CD4-positive, alpha-beta memory T cell (primary cell): ENCODE results near the gene WDFY1. TPM values are rescaled to one million over a fixed set of nuclear protein-coding genes. Genes with fewer than 3 reads are reported as not detected.

ENCODE experiments used
- CTCF ChIA-PET: fragments of 350-600 bp; sonication (Branson Sonifier 250); formaldehyde crosslinking; loops from one replicate; lab custom pipeline; 2021; ENCODE audit warnings: inconsistent platforms; ENCODE audit not compliant: partially characterized antibody; lab: Charles Lee
- POLR2A ChIA-PET: fragments of 350-600 bp; sonication (Branson Sonifier 250); formaldehyde crosslinking; loops from one replicate; lab custom pipeline; 2021; ENCODE audit not compliant: partially characterized antibody; lab: Charles Lee
- DNase-seq, 5 donors: peaks; one replicate each; pipeline versions ENCODE4 v3.0.0 to v3.0.0-alpha.2; 2020 to 2022; ENCODE audit warnings: mixed read lengths in 1 of 5
- H3K27ac ChIP-seq: one replicate; pipeline ENCODE4 v1.7.0; 2013; ENCODE audit warnings: low read depth, low read length
- H3K27me3 ChIP-seq: 2 replicates; pipeline ENCODE4 v1.7.0; 2013; ENCODE audit warnings: mild to moderate bottlenecking, low read length, moderate library complexity; ENCODE audit not compliant: insufficient read depth
- H3K36me3 ChIP-seq: 2 replicates; pipeline ENCODE4 v1.7.0; 2013; ENCODE audit warnings: mild to moderate bottlenecking, low read length, moderate library complexity; ENCODE audit not compliant: insufficient read depth
- H3K4me1 ChIP-seq: 2 replicates; pipeline ENCODE4 v1.7.0; 2013; ENCODE audit warnings: mild to moderate bottlenecking, low read length, moderate library complexity; ENCODE audit not compliant: insufficient read depth
- H3K4me3 ChIP-seq, 2 donors: one replicate each; pipeline ENCODE4 v1.7.0; 2013; ENCODE audit warnings: low read length in 2 of 2, mild to moderate bottlenecking in 1 of 2
- H3K9me3 ChIP-seq, 2 donors: one replicate each; pipeline ENCODE4 v1.7.0; 2013; ENCODE audit warnings: low read length in 2 of 2, control low read depth in 1 of 2; ENCODE audit not compliant: control insufficient read depth in 1 of 2
- H3K27ac Mint-ChIP-seq, 7 donors: one replicate each; pipeline ENCODE4 v1.8.0; 2020 to 2021; ENCODE audit warnings: mixed read lengths in 7 of 7, mild to moderate bottlenecking in 6 of 7, inconsistent platforms in 3 of 7, moderate library complexity in 3 of 7
- H3K27me3 Mint-ChIP-seq, 2 donors: one replicate each; pipeline ENCODE4 v1.8.0; 2020 to 2021; ENCODE audit warnings: mixed read lengths in 2 of 2
- H3K36me3 Mint-ChIP-seq, 2 donors: one replicate each; pipeline ENCODE4 v1.8.0; 2020 to 2021; ENCODE audit warnings: mixed read lengths in 2 of 2, inconsistent platforms in 1 of 2, mild to moderate bottlenecking in 1 of 2
- H3K4me1 Mint-ChIP-seq, 4 donors: one replicate each; pipeline ENCODE4 v1.8.0; 2020 to 2021; ENCODE audit warnings: mixed read lengths in 4 of 4, mild to moderate bottlenecking in 1 of 4
- H3K4me3 Mint-ChIP-seq, 8 donors: one replicate each; pipeline ENCODE4 v1.8.0; 2020 to 2021; ENCODE audit warnings: mixed read lengths in 8 of 8, mild to moderate bottlenecking in 7 of 8, moderate library complexity in 6 of 8, inconsistent platforms in 3 of 8
- H3K9me3 Mint-ChIP-seq, 8 donors: one replicate each; pipeline ENCODE4 v1.8.0; 2020 to 2021; ENCODE audit warnings: mixed read lengths in 8 of 8, mild to moderate bottlenecking in 5 of 8, inconsistent platforms in 3 of 8, moderate library complexity in 1 of 8
- intact Hi-C: fragments of 100-400 bp; cut with micrococcal nuclease; formaldehyde crosslinking; loops from one replicate; pipeline ENCODE4 v1.15.1; 2023
- polyA plus RNA-seq, 2 donors: library from polyadenylated mRNA; unstranded; fragments of 300-500 nt; fragmentation: Illumina TruSeq; gene quantifications; one replicate each; pipeline ENCODE4 v1.2.3, GENCODE V29; 2021
- total RNA-seq, 2 experiments: library from RNA; stranded (reverse); gene quantifications; one replicate each; pipeline ENCODE4 v1.2.3, GENCODE V29; 2021

WDFY1 gene
- total and polyA plus RNA-seq, 4 experiments from 2014 or later: 26.5 to 37.7 (median 31.2) TPM

GRCh38 chr2:223860809-223861738 lies 84.1 kb downstream of the WDFY1 start:
- Histone ChIP-seq H3K27ac (no peak overlapping the region), H3K9me3 (no peaks in the 10 kb centered on the region), H3K4me1 (peaks cover 17% of the 10 kb centered on the region), H3K27me3 (no peaks in the 10 kb centered on the region), H3K4me3 (no peak overlapping the region), H3K36me3 (no peaks in the 10 kb centered on the region)
- ChIA-PET CTCF (no interaction called here), POLR2A (no interaction called here)
- Mint-ChIP-seq H3K4me1 (peaks cover 13 to 17% (median 15%) of the 10 kb centered on the region in 4 donors), H3K4me3 (no peak overlapping the region), H3K9me3 (no peaks in the 10 kb centered on the region), H3K27ac (no peak overlapping the region), H3K36me3 (peaks cover 0 to 2% of the 10 kb centered on the region in 2 donors), H3K27me3 (no peaks in the 10 kb centered on the region)
- no peak for DNase-seq
- intact Hi-C loops: no loop called here

- Histone ChIP-seq H3K27me3 (no peaks in the 10 kb centered on the region), H3K9me3 (no peaks in the 10 kb centered on the region), H3K4me1 (no peaks in the 10 kb centered on the region), H3K27ac (no peak overlapping the region), H3K36me3 (no peaks in the 10 kb centered on the region), H3K4me3 (no peak overlapping the region)
- H3K9me3 Mint-ChIP-seq: no peaks in the 10 kb centered on the region
- intact Hi-C loops: no loop called here
- CTCF ChIA-PET: no interaction called here
- H3K4me1 Mint-ChIP-seq: no peaks in the 10 kb centered on the region
- no peaks in the 10 kb centered on the region for H3K27me3 Mint-ChIP-seq
- POLR2A ChIA-PET: no interaction called here
- H3K4me3 Mint-ChIP-seq: no peak overlapping the region
- H3K27ac Mint-ChIP-seq: no peak overlapping the region
- DNase-seq: no peak
- peaks cover 0 to 5% of the 10 kb centered on the region in 2 donors for H3K36me3 Mint-ChIP-seq
Measured at GRCh38 chr2:223859070-223859469, 86.1 kb downstream of the WDFY1 start.

GRCh38 chr2:223856584-223856983 lies 88.6 kb downstream of the WDFY1 start:
- no peak for DNase-seq
- Mint-ChIP-seq H3K27ac (no peak overlapping the region), H3K9me3 (no peaks in the 10 kb centered on the region), H3K27me3 (no peaks in the 10 kb centered on the region), H3K4me1 (peaks cover 0 to 6% (median 2%) of the 10 kb centered on the region in 4 donors), H3K36me3 (peaks cover 5 to 8% of the 10 kb centered on the region in 2 donors), H3K4me3 (no peak overlapping the region)
- ChIA-PET POLR2A (no interaction called here), CTCF (no interaction called here)
- Histone ChIP-seq H3K27ac (no peak overlapping the region), H3K9me3 (no peaks in the 10 kb centered on the region), H3K27me3 (no peaks in the 10 kb centered on the region), H3K4me1 (no peaks in the 10 kb centered on the region), H3K4me3 (no peak overlapping the region), H3K36me3 (no peaks in the 10 kb centered on the region)
- intact Hi-C loops: no loop called here

- Mint-ChIP-seq H3K4me3 (no peak overlapping the region), H3K27me3 (no peaks in the 10 kb centered on the region), H3K4me1 (peaks cover 0 to 12% (median 5%) of the 10 kb centered on the region in 4 donors), H3K36me3 (peaks cover 9 to 13% of the 10 kb centered on the region in 2 donors), H3K27ac (no peak overlapping the region), H3K9me3 (no peaks in the 10 kb centered on the region)
- Histone ChIP-seq H3K27me3 (no peaks in the 10 kb centered on the region), H3K9me3 (no peaks in the 10 kb centered on the region), H3K36me3 (no peaks in the 10 kb centered on the region), H3K4me3 (no peak overlapping the region), H3K4me1 (no peaks in the 10 kb centered on the region), H3K27ac (no peak overlapping the region)
- intact Hi-C loops: no loop called here
- ChIA-PET POLR2A (no interaction called here), CTCF (no interaction called here)
- DNase-seq: no peak
Measured at GRCh38 chr2:223856021-223856420, 89.1 kb downstream of the WDFY1 start.

- Mint-ChIP-seq H3K27me3 (no peaks in the 10 kb centered on the region), H3K4me1 (peaks cover 0 to 15% (median 9%) of the 10 kb centered on the region in 4 donors)
Measured at GRCh38 chr2:223855426-223855825, 89.7 kb downstream of the WDFY1 start.

GRCh38 chr2:223854741-223855140 lies 90.4 kb downstream of the WDFY1 start:
- H3K27ac Mint-ChIP-seq: no peak overlapping the region
- H3K4me1 ChIP-seq: no peaks in the 10 kb centered on the region
- no peaks in the 10 kb centered on the region for H3K27me3 ChIP-seq
- H3K36me3 ChIP-seq: no peaks in the 10 kb centered on the region
- no peak overlapping the region for H3K4me3 Mint-ChIP-seq
- DNase-seq: no peak
- H3K36me3 Mint-ChIP-seq: peaks cover 10 to 23% of the 10 kb centered on the region in 2 donors
- H3K27me3 Mint-ChIP-seq: no peaks in the 10 kb centered on the region
- ChIA-PET POLR2A (no interaction called here), CTCF (no interaction called here)
- H3K9me3 ChIP-seq: no peaks in the 10 kb centered on the region
- H3K27ac ChIP-seq: no peak overlapping the region
- peaks cover 0 to 4% (median 0%) of the 10 kb centered on the region in 8 donors for H3K9me3 Mint-ChIP-seq
- H3K4me1 Mint-ChIP-seq: peaks cover 0 to 15% (median 9%) of the 10 kb centered on the region in 4 donors
- no peak overlapping the region for H3K4me3 ChIP-seq
- intact Hi-C loops: no loop called here

More at GRCh38 chr2:223855426-223855825, 89.7 kb downstream of the WDFY1 start:
- intact Hi-C loops: no loop called here
- Histone ChIP-seq H3K27me3 (no peaks in the 10 kb centered on the region), H3K4me1 (no peaks in the 10 kb centered on the region), H3K27ac (no peak overlapping the region), H3K9me3 (no peaks in the 10 kb centered on the region), H3K36me3 (no peaks in the 10 kb centered on the region), H3K4me3 (no peak overlapping the region)
- no peak overlapping the region for H3K27ac Mint-ChIP-seq
- no peak for DNase-seq
- POLR2A ChIA-PET: no interaction called here
- no peak overlapping the region for H3K4me3 Mint-ChIP-seq
- no peaks in the 10 kb centered on the region for H3K9me3 Mint-ChIP-seq
- H3K36me3 Mint-ChIP-seq: peaks cover 10 to 19% of the 10 kb centered on the region in 2 donors
- CTCF ChIA-PET: no interaction called here

- peaks cover 0 to 15% (median 9%) of the 10 kb centered on the region in 4 donors for H3K4me1 Mint-ChIP-seq
- POLR2A ChIA-PET: no interaction called here
- Histone ChIP-seq H3K27me3 (no peaks in the 10 kb centered on the region), H3K4me3 (no peak overlapping the region), H3K36me3 (no peaks in the 10 kb centered on the region), H3K9me3 (no peaks in the 10 kb centered on the region), H3K27ac (no peak overlapping the region), H3K4me1 (no peaks in the 10 kb centered on the region)
- no peaks in the 10 kb centered on the region for H3K27me3 Mint-ChIP-seq
- no peak overlapping the region for H3K4me3 Mint-ChIP-seq
- DNase-seq: no peak
- H3K9me3 Mint-ChIP-seq: peaks cover 0 to 13% (median 3%) of the 10 kb centered on the region in 8 donors
- peaks cover 13 to 28% of the 10 kb centered on the region in 2 donors for H3K36me3 Mint-ChIP-seq
- CTCF ChIA-PET: interaction anchor here (1.4 to 1.5 kb wide), 2 partner anchors 14 to 117 kb away, joined by 3 to 5 read pairs; no protein-coding TSS in a partner anchor
- intact Hi-C loops: no loop called here
- H3K27ac Mint-ChIP-seq: no peak overlapping the region
Measured at GRCh38 chr2:223853425-223853837, 91.7 kb downstream of the WDFY1 start.
